PC-9 (cell line): ENCODE data around the gene IGF2R. TPM values are rescaled to one million over a fixed set of nuclear protein-coding genes. Genes with fewer than 3 reads are reported as not detected.

Experiments used
- BruUV-seq: library from RNA; stranded (reverse); fragments of 400-500 nt; replicated peaks from 2 replicates; lab custom pipeline; 2021; lab: Mats Ljungman, UMichigan
- CTCF ChIA-PET: fragments of 300-600 bp; sonication (Branson Sonifier 250); formaldehyde crosslinking; loops from one replicate; lab custom pipeline; 2022; ENCODE audit warnings: antibody characterized with exemption; lab: Charles Lee
- POLR2A ChIA-PET: fragments of 300-600 bp; sonication (Branson Sonifier 250); formaldehyde crosslinking; loops from one replicate; lab custom pipeline; 2022; ENCODE audit warnings: antibody characterized with exemption; ENCODE audit not compliant: unreplicated experiment; lab: Charles Lee
- DNase-seq, 2 experiments: peaks; one replicate each; pipeline versions ENCODE4 v3.0.0 to v3.0.0-alpha.2; 2015 to 2022; ENCODE audit warnings: mixed read lengths in 1 of 2
- H2AFZ ChIP-seq: fragments of 200-600 bp; sonication (generic); 2 replicates; pipeline ENCODE4 v1.8.1; 2017; ENCODE audit warnings: antibody characterized with exemption
- H3F3A ChIP-seq: fragments of 200-600 bp; sonication (generic); 2 replicates; pipeline ENCODE4 v1.8.1; 2017; ENCODE audit warnings: antibody characterized with exemption, mild to moderate bottlenecking, low read depth; ENCODE audit not compliant: insufficient read depth
- H3K27ac ChIP-seq: fragments of 200-600 bp; sonication (generic); 2 replicates; pipeline ENCODE4 v1.6.1; 2016; ENCODE audit warnings: mixed run types
- H3K27me3 ChIP-seq: fragments of 200-600 bp; sonication (generic); 2 replicates; pipeline ENCODE4 v1.6.1; 2016; ENCODE audit warnings: low read depth, mixed run types; ENCODE audit not compliant: insufficient read depth
- H3K36me3 ChIP-seq: fragments of 200-600 bp; sonication (generic); 2 replicates; pipeline ENCODE4 v1.6.1; 2016; ENCODE audit warnings: low read depth, mixed run types
- H3K4me1 ChIP-seq: fragments of 200-600 bp; sonication (generic); replicated peaks from 2 replicates; pipeline ENCODE4 v1.6.1; 2016; ENCODE audit warnings: mixed run types; ENCODE audit not compliant: insufficient read depth
- H3K4me2 ChIP-seq: fragments of 200-600 bp; sonication (generic); 2 replicates; pipeline ENCODE4 v1.6.1; 2017; ENCODE audit warnings: mixed run types
- H3K4me3 ChIP-seq: fragments of 200-600 bp; sonication (generic); 2 replicates; pipeline ENCODE4 v1.6.1; 2016; ENCODE audit warnings: mixed run types
- H3K79me2 ChIP-seq: fragments of 200-600 bp; sonication (generic); 2 replicates; pipeline ENCODE4 v1.6.1; 2017; ENCODE audit warnings: low read depth, mixed run types
- H3K9me2 ChIP-seq: fragments of 200-600 bp; sonication (generic); 2 replicates; pipeline ENCODE4 v1.8.1; 2017; ENCODE audit warnings: mild to moderate bottlenecking; ENCODE audit not compliant: insufficient read depth
- H3K9me3 ChIP-seq: fragments of 200-600 bp; sonication (generic); 2 replicates; pipeline ENCODE4 v1.8.1; 2016; ENCODE audit warnings: low read depth; ENCODE audit not compliant: insufficient read depth
- H4K20me1 ChIP-seq: fragments of 200-600 bp; sonication (generic); 2 replicates; pipeline ENCODE4 v1.8.1; 2017; ENCODE audit not compliant: insufficient read depth
- EZH2 ChIP-seq: fragments of 200-600 bp; sonication (generic); IDR thresholded peaks from 2 replicates; pipeline ENCODE4 v1.8.0; 2017; ENCODE audit warnings: antibody characterized with exemption, low read depth
- intact Hi-C: fragments of 100-400 bp; cut with micrococcal nuclease; formaldehyde crosslinking; loops from one replicate; pipeline ENCODE4 v1.10.0; 2022; ENCODE audit not compliant: unreplicated experiment
- total RNA-seq: library from RNA; stranded (reverse); gene quantifications from 2 replicates; pipeline ENCODE4 v1.2.3, GENCODE V29; 2021
- TF ChIP-seq, protein P1 (sequence below): fragments of 200-600 bp; sonication (generic); conservative IDR thresholded peaks from 2 replicates; pipeline ENCODE4 v1.6.1; 2017; ENCODE audit warnings: mixed run types, antibody characterized with exemption, mild to moderate bottlenecking, moderate library complexity

The IGF2R gene
- total RNA-seq, 1 experiment from 2014 or later = 53.1 TPM

DNA sequence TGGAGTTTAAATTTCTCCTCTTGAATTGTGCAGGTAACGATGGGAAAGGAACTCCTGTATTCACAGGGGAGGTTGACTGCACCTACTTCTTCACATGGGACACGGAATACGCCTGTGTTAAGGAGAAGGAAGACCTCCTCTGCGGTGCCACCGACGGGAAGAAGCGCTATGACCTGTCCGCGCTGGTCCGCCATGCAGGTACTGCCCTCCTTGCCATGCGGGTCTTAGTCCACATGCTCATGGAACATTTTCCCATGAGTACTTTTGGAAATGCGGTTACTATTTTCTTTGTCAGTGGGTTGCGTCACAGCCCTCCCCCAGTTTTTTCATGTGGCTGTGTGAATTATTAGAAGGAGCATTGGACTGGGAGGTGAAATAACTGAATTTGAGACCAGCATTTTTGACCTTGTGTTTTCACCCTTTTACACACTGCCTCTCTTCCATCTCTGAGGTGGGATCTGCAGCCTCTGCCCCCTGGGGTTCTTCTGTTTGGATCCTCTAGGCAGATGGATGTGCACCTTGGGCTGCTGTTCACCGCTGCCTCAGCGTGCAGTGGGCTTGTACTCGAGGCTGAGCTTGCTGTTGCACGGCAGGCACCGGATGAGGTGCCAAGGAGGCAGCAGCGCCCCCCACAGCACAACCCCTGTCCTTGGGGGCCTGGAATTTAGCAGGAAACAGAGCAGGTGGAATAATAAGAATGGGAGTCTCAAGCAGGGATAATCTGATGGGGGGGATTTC lies 71.8 kb downstream of the IGF2R start:
- Histone ChIP-seq H3K36me3 (peaks cover 18% of the 10 kb centered on the region; the same call in 1 of the 2 replicates), H2AFZ (no peak overlapping the region), H4K20me1 (no peaks in the 10 kb centered on the region), H3F3A (no peaks in the 10 kb centered on the region; the same call in 1 of the 2 replicates), H3K9me3 (no peaks in the 10 kb centered on the region), H3K27me3 (no peaks in the 10 kb centered on the region), H3K79me2 (no peaks in the 10 kb centered on the region), H3K9me2 (no peaks in the 10 kb centered on the region), H3K27ac (no peak overlapping the region), H3K4me1 (no peaks in the 10 kb centered on the region), H3K4me3 (no peak overlapping the region), H3K4me2 (no peak overlapping the region)
- no peak for DNase-seq
- CTCF ChIA-PET = no interaction called here
- BruUV-seq = no TSS peak
- no peak for TF ChIP-seq EZH2
- TF ChIP-seq, protein P1, sequence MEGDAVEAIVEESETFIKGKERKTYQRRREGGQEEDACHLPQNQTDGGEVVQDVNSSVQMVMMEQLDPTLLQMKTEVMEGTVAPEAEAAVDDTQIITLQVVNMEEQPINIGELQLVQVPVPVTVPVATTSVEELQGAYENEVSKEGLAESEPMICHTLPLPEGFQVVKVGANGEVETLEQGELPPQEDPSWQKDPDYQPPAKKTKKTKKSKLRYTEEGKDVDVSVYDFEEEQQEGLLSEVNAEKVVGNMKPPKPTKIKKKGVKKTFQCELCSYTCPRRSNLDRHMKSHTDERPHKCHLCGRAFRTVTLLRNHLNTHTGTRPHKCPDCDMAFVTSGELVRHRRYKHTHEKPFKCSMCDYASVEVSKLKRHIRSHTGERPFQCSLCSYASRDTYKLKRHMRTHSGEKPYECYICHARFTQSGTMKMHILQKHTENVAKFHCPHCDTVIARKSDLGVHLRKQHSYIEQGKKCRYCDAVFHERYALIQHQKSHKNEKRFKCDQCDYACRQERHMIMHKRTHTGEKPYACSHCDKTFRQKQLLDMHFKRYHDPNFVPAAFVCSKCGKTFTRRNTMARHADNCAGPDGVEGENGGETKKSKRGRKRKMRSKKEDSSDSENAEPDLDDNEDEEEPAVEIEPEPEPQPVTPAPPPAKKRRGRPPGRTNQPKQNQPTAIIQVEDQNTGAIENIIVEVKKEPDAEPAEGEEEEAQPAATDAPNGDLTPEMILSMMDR = no peak
- POLR2A ChIA-PET = no interaction called here
- intact Hi-C loops = no loop called here

DNA sequence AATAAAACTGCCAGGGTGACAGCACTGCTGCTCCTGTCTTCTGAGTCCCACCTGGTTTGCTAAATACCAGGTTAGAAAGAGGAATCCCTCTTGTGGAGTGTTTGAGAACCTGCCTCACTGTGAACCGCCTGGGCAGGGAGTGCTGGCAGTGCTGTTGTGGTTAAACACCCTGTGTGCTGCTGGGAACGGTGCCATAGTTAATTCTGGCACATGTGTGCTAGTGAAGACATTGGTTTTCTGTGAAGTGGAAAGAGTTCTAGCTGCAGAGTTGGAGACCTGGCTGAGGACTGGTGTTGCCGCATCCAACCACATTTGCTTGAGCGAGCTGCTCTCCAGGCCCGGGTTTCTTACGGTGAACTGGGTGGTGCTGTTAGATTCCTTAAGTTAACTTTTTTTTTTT lies 72.7 kb downstream of the IGF2R start:
- TF ChIP-seq, protein P1 = no peak
- no peak for TF ChIP-seq EZH2

GRCh38 chr6:160042014-160042773 lies 73.3 kb downstream of the IGF2R start:
- Histone ChIP-seq H3K9me2 (no peaks in the 10 kb centered on the region), H3K27me3 (no peaks in the 10 kb centered on the region), H3K79me2 (no peaks in the 10 kb centered on the region), H3K4me2 (no peak overlapping the region), H3F3A (no peaks in the 10 kb centered on the region; the same call in 1 of the 2 replicates), H4K20me1 (no peaks in the 10 kb centered on the region), H3K4me1 (no peaks in the 10 kb centered on the region), H3K4me3 (no peak overlapping the region), H2AFZ (no peak overlapping the region), H3K36me3 (peaks cover 18% of the 10 kb centered on the region; the same call in 1 of the 2 replicates), H3K9me3 (no peaks in the 10 kb centered on the region), H3K27ac (no peak overlapping the region)
- DNase-seq = no peak
- ChIA-PET CTCF (interaction anchor here (0.6 kb wide), 1 partner anchor 179 kb away, joined by 3 read pairs; no protein-coding TSS in a partner anchor), POLR2A (no interaction called here)
- BruUV-seq = no TSS peak
- TF ChIP-seq EZH2 = no peak
- TF ChIP-seq, protein P1 = no peak
- intact Hi-C loops = no loop called here

More for the DNA sequence above, 72.7 kb downstream of the IGF2R start:
- H3K27me3 ChIP-seq = no peaks in the 10 kb centered on the region
- H3K27ac ChIP-seq = no peak overlapping the region
- no peaks in the 10 kb centered on the region for H3K9me2 ChIP-seq
- no peaks in the 10 kb centered on the region for H3K4me1 ChIP-seq
- POLR2A ChIA-PET = no interaction called here
- no TSS peak for BruUV-seq
- no peak for DNase-seq
- H3F3A ChIP-seq = no peaks in the 10 kb centered on the region; the same call in 1 of the 2 replicates
- no peak overlapping the region for H3K4me3 ChIP-seq
- H3K9me3 ChIP-seq = no peaks in the 10 kb centered on the region
- CTCF ChIA-PET = no interaction called here
- H3K79me2 ChIP-seq = no peaks in the 10 kb centered on the region
- no peaks in the 10 kb centered on the region for H4K20me1 ChIP-seq
- H2AFZ ChIP-seq = no peak overlapping the region
- H3K36me3 ChIP-seq = peaks cover 18% of the 10 kb centered on the region; the same call in 1 of the 2 replicates
- no peak overlapping the region for H3K4me2 ChIP-seq
- intact Hi-C loops = no loop called here
